Posterior vena cava (tissue), 2 donors: ENCODE measurements around the gene ACOXL. TPM values are rescaled to one million over a fixed set of nuclear protein-coding genes. Genes with fewer than 3 reads are reported as not detected.

Experiments
- DNase-seq: peaks from one replicate; pipeline ENCODE4 v3.0.0-alpha.2; 2020; ENCODE audit warnings: low spot score
- intact Hi-C, 2 donors: fragments of 100-400 bp; cut with DNase I; formaldehyde crosslinking; loops; one replicate each; pipeline versions ENCODE4 v1.14.1 to v1.14.2; 2022 to 2023
- total RNA-seq, 2 donors: library from RNA; stranded (reverse); fragmentation: NEBNext Ultra II Directional; extraction: Animal tissue kit (Norgen Biotek cat#: 25700); gene quantifications; one replicate each; pipeline ENCODE4 v1.2.1, GENCODE V29; 2021
- donor health status: DM: yes; HTN: yes; CAD: no.
- donor health status: DM: yes; HTN: yes; CAD: no.

The ACOXL gene
- total RNA-seq, 2 donors from 2014 or later, result not detected

DNA sequence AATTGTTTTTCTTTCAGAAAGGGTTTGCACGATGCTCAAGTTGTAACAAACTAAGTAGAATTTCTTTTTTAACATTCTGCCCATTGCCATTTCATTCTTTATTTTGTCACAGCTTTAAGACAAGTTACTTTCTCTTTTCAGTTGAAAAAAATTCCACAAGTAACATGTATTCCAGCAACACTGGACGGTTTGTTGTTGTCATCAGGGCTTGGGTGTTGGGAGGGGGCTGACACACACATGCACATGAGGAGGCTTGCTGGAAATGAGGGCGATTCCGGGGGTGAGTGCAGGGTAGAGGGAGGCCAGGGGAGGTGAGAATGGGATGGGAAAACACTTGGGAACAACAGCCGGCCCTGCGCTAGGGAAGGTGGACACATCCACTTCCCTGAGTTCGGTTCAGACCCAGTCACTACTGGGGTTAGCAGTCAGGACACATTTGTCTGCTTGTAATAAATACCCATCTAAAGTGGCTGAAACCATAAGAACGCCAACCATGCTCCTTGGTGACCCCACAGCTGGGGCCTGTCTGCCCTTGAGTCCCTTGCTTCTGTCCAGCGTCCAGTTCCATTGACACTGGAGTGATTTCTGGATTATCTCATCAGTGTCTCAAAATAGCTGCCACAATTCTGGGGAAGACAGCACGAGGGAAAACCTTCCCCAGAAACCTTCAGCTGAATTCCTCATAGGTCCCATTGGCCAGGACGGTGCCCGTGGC is 246.5 kb downstream of the ACOXL start:
- no peak for DNase-seq
- intact Hi-C loops, result no loop called here

DNA sequence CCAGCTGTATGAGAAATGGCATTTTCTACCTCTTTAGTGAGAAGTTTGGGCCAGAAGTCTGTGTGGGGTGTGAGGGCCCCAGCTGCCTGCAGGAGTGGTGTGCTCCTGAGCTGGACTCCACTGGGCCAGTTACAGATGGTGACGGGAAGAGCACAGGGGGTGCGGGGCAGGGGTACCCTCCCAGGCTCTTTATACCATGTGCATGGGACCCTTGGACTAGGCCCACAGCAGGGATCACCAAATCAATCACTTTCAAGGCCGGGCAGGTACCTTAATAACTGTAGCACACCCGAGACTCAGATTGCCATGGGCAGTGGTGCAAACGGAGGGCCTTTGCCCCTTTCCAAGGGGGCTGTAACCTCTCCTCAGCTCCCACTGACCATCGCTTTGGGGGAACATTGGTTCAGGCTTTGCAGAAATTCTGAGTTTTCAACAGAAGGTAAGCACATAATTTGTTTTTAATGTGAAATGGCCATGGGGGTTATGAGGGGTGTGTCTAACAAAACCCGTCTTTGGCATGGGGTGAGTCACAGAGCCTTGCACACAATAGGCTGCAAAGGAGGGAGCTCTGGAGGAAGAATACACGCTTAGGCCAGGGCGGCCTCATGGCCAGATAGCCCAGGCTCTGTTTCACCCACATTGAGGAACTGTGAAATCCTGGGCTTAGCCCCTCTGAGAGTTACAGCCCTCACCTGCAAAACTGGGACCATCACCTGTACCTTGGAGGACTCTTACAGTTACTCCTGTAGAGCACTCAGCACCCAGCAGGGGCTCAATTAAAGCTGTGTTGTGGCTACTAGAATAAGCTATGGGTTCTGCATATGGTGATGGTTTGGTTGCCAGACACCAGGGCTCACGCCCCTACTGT is 247.3 kb downstream of the ACOXL start:
- intact Hi-C loops, result no loop called here
- DNase-seq, result no peak

- DNase-seq, result no peak
- intact Hi-C loops, result no loop called here
Measured at GRCh38 chr2:110980339-110981062, 248.1 kb downstream of the ACOXL start.

DNA sequence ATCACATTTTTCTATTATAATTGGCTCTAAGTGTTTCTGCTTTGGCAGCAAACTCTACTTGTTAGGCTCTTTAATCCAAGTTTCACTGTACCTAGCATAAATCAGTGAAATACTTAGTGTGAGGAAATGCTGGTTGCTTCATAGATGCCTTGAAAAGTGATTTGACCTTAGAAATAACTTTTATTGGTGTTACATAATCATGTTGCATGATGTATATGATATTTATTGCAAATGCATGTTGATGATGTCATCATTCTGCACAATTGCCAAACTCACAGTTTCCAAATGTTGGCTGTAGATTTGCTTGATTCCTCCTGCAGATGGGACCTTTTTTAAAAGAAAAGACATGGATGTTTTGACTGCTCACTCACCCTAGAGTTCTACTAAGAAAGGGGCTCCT is 250.8 kb downstream of the ACOXL start:
- no peak for DNase-seq
- intact Hi-C loops, result no loop called here

DNA sequence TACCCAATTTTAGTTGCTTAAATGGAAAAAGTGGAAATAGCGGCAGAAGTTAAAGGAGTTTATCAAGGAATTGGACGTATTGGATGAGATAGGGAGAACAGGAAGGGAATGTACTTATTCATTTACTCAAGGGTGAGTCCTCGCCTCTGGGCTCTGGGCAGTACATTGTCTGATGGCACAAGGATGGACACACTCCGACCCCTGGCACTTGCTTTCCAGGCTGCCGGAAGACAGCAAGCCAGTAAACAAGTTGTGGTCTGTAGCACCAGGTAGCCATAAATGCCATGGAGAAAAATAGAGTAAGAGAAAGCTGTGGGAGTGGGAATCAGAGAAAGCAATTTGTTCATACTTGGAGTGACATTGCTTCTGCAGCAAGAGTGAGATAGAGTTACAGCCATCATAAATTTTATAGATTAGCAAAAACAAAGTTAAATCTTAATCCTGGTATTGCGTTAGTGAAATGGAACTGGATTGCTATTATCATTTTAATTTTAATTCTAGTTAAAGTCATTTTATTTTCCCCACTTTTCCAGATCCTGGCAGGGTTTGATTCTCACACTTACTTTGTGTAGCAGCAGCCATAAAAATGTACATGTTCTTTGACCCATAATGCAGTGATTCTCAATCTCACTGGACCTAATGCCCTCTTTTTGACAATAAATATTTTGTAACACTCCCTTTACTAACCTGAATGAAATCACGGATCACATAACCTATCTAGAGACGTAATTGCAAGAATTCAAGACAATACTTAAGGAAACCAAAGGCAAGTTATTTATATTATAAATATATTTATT is 252.5 kb downstream of the ACOXL start:
- no peak for DNase-seq
- intact Hi-C loops, result no loop called here

DNA sequence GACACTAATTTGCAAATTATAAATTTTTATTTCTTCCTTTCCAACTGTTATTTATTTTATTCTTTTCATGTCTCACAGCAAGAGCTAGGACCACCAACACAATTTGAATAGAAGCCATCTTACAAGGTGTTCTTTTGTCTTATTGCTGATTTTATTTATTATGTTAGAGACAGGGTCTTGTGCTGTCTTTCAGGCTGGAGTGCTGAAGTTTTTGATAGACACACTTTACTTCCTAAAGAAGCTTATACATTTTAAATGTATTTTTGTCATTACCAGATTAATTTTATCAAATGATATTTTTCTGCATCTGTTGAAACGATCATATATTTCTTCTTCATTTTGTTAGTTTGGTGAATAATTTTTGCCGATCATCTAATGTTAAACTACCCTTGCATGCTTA is 258.1 kb downstream of the ACOXL start:
- intact Hi-C loops, result no loop called here
- no peak for DNase-seq

DNA sequence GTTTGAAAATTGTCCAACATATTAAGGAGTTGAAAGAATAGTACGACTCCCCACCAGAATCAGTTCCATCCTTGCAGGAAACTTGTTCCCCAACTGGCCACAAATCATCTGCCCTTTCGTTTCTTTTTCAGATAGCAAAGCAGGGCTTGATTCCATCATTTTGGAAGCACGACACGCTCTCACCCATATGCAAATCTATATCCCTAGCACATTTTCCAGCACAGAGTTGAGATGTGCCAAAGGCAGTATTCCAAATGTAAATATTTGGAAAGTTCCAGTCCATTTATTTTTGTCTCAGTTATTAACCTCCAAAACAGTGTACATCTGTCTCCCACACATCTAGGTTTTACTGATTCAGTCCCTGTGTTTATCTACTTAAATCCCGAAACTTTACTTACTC is 259.5 kb downstream of the ACOXL start:
- no peak for DNase-seq
- intact Hi-C loops, result no loop called here

DNA sequence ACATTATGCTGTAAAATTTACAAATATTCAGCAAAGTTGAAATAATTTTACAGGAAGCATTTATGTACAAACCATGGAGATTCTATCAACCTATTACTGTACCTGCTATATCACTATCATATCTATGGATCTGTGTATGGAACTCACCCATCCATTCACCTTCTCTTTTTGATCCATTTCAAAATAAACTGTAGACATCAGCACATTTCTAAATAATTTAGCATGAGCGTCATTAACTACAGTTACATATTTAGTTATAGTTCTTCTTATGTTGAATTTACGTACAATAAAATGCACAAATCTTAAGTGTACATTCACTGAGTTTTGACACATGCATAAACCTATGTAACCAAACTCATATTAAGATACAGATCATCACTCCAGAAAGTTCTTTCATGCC is 260.5 kb downstream of the ACOXL start:
- DNase-seq, result no peak
- intact Hi-C loops, result no loop called here

DNA sequence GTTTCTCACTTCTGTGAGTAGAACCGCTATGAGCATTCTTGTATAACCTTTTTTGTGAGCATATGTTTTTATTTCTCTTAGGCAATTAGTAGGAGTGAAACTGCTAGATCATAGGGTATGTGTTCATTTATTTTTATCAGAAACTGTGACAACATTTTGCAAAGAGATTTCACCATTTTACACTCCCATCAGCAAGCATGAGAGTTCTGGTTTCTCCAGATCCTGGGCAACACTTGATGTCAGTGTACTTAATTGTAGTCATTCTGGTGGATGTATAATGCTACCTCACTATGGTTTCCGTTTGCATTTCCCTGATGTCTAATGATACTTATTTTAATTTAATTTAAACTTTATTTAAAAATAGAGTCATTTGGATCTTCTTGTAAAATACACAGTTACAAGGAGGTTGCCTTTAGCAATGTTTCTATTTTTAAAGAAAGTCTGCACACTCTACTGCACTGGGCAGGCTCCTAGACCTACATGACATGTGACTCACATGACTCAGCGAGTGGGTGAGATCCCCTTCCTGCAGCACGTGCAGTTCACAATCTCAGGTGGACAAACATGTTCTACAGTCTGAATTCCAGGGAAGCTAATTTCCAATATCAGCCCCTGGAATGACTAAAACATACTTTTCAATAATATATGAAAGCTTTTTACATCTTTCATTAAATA is 261.3 kb downstream of the ACOXL start:
- intact Hi-C loops, result no loop called here
- DNase-seq, result no peak

GRCh38 chr2:110994250-110994961 is 262.0 kb downstream of the ACOXL start:
- intact Hi-C loops, result no loop called here
- DNase-seq, result no peak

GRCh38 chr2:110995911-110996310 is 263.5 kb downstream of the ACOXL start:
- DNase-seq, result no peak
- intact Hi-C loops, result no loop called here

- DNase-seq, result no peak
- intact Hi-C loops, result no loop called here
Measured at GRCh38 chr2:110997331-110998045, 265.1 kb downstream of the ACOXL start.

- no peak for DNase-seq
- intact Hi-C loops, result no loop called here
Measured at GRCh38 chr2:110998311-110998710, 265.9 kb downstream of the ACOXL start.

DNA sequence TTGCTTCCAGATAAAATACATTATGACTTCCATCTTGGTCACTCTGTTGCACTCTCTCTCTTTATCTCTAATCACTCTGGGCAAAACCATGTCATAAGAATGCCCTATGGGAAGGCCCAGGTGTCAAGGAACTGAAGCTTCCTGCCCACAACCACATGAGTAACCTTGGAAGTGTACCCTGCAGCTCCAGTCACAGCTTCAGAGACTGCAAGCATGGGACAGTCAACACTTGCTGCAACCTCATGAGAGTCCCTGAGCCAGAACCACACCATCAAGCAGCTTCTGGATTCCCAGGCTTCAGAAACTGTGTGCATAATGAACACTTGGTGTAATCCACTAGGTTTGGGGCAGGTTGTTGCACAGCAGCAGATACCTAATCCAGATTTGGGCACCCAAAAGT is 267.3 kb downstream of the ACOXL start:
- intact Hi-C loops, result no loop called here
- DNase-seq, result no peak

DNA sequence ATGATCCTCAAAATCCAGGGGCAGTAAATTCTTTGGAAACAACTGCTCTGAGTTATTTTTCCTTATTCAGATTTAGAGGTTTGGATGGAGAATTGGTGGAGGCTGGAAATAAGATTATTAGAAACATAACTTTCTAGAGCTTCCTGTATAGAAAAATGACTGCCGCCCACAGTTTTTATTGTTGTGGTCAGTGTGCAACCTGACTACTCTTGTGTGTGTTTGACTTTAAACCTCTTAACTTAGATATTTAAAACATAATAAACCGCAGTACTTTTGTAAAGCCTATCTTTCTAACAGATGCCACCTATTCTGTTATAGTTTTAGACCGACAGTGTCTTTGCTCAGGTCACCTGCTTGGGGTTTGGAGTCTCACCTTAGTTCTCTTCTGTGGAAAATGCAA is 272.9 kb downstream of the ACOXL start:
- intact Hi-C loops, result no loop called here
- DNase-seq, result no peak

- no peak for DNase-seq
- intact Hi-C loops, result no loop called here
Measured at GRCh38 chr2:111005821-111006220, 273.4 kb downstream of the ACOXL start.

DNA sequence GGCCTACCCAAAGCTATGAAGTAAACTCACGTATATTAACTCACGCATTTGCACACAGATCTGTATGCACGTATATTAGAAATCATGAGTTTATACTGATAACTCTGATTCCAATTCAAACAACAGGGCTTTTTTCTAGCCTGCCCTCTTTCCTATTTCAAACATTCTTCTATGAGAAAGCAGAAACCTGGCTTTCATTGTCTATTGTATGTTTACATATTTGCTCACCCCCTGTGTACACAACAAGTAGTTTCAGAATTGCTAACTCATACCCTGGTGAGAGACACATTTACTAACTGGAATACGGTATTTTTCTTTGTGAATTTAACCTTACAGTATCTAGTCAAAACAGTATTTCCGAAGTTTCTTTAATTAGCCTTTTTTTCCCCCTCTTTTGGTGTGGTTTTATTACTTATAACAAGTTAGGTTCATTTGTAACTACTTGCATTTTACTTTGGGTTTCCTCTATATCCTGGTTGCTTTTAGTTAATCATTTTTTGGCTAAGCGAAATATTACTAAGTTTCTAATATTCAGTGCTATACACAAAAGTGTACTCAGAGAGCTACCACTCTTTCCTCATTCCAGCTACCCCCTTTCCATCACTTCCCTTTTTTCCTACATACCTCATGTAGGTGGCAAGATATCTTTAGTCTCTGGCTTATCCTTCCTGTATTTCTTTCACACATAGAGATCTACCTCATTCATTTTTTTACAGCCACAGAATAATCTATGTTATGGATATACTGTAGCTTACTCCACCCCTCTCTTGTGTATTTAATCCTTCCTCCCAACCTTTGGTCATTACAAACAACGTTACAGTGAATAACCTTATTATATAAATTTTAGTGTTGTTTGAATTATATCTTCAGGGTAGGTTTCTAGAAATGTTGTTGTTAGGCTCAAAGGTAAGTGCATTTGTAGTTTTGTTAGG is 275.6 kb downstream of the ACOXL start:
- DNase-seq, result no peak
- intact Hi-C loops, result no loop called here
